Kidney epithelial cell (primary cell): ENCODE measurements around the gene KRT72. TPM values are rescaled to one million over a fixed set of nuclear protein-coding genes. Genes with fewer than 3 reads are reported as not detected.

Experiments
- DNase-seq: peaks from one replicate; pipeline ENCODE4 v3.0.0-alpha.2; 2010; ENCODE audit warnings: low read depth
- H3K27me3 ChIP-seq: 2 replicates; pipeline ENCODE4 v1.6.0; 2011; ENCODE audit warnings: low read length; ENCODE audit not compliant: control insufficient read depth, insufficient read depth
- H3K36me3 ChIP-seq: 2 replicates; pipeline ENCODE4 v1.5.1; 2011; ENCODE audit warnings: low read length; ENCODE audit not compliant: control insufficient read depth, insufficient read depth
- H3K4me3 ChIP-seq: 2 replicates; pipeline ENCODE4 v1.5.1; 2011; ENCODE audit warnings: low read depth, mild to moderate bottlenecking, control low read depth, low read length
- CTCF ChIP-seq: IDR thresholded peaks from 2 replicates; pipeline ENCODE4 v1.5.1; 2011; ENCODE audit warnings: mild to moderate bottlenecking, moderate library complexity, low read length, control low read depth, inconsistent platforms; ENCODE audit not compliant: insufficient read depth, poor library complexity, severe bottlenecking
- total RNA-seq: library from RNA; depleted of rRNA; stranded (reverse); fragments of >200 nt; gene quantifications from 2 replicates; pipeline ENCODE4 v1.2.3, GENCODE V29; 2015

The KRT72 gene
- total RNA-seq, 1 donor from 2014 or later = not detected

GRCh38 chr12:52641468-52641867 lies 40.2 kb upstream of the KRT72 start:
- Histone ChIP-seq H3K36me3 (no peaks in the 10 kb centered on the region), H3K27me3 (no peaks in the 10 kb centered on the region), H3K4me3 (no peak overlapping the region)
- DNase-seq = no peak
- TF ChIP-seq CTCF = no peak

GRCh38 chr12:52637299-52637698 lies 36.0 kb upstream of the KRT72 start:
- DNase-seq = no peak

GRCh38 chr12:52636592-52637258 lies 35.5 kb upstream of the KRT72 start:
- no peak for DNase-seq
- no peaks in the 10 kb centered on the region for H3K36me3 ChIP-seq
- no peaks in the 10 kb centered on the region for H3K27me3 ChIP-seq
- H3K4me3 ChIP-seq = no peak overlapping the region
- no peak for TF ChIP-seq CTCF

More at GRCh38 chr12:52637299-52637698, 36.0 kb upstream of the KRT72 start:
- TF ChIP-seq CTCF = no peak
- H3K36me3 ChIP-seq = no peaks in the 10 kb centered on the region
- H3K27me3 ChIP-seq = no peaks in the 10 kb centered on the region
- H3K4me3 ChIP-seq = no peak overlapping the region

GRCh38 chr12:52636189-52636588 lies 34.9 kb upstream of the KRT72 start:
- H3K36me3 ChIP-seq = no peaks in the 10 kb centered on the region
- H3K4me3 ChIP-seq = no peak overlapping the region
- DNase-seq = no peak
- TF ChIP-seq CTCF = no peak
- no peaks in the 10 kb centered on the region for H3K27me3 ChIP-seq

GRCh38 chr12:52634266-52635056 lies 33.2 kb upstream of the KRT72 start:
- H3K36me3 ChIP-seq = no peaks in the 10 kb centered on the region
- H3K4me3 ChIP-seq = no peak overlapping the region
- H3K27me3 ChIP-seq = no peaks in the 10 kb centered on the region
- DNase-seq = no peak
- TF ChIP-seq CTCF = no peak
